CD4-positive, alpha-beta T cell (primary cell): ENCODE results near the gene N4BP2. TPM values are rescaled to one million over a fixed set of nuclear protein-coding genes. Genes with fewer than 3 reads are reported as not detected.
A peak's percentile ranks its signal among the peaks of the same experiment; 100 is the strongest.
"Not testable (repeated sequence)": the region's sequence is repeated elsewhere in the genome, so short reads cannot be mapped to it uniquely, and the experiment has no call there.

Experiments
- ATAC-seq: fragments of 200-7000 bp; cut with Tn5 transposase; one replicate; pipeline ENCODE4 v1.10.0; 2022; ENCODE audit warnings: mild to moderate bottlenecking; ENCODE audit not compliant: poor library complexity
- CTCF ChIA-PET: fragments of 350-600 bp; sonication (Branson Sonifier 250); formaldehyde crosslinking; loops from one replicate; lab custom pipeline; 2021; ENCODE audit warnings: antibody characterized with exemption, inconsistent platforms; lab: Charles Lee
- POLR2A ChIA-PET: fragments of 350-600 bp; sonication (Branson Sonifier 250); formaldehyde crosslinking; loops from one replicate; lab custom pipeline; 2021; ENCODE audit warnings: antibody characterized with exemption, inconsistent platforms; lab: Charles Lee
- DNase-seq, 14 experiments: peaks; one replicate each; pipeline ENCODE4 v3.0.0-alpha.2; 2013 to 2020; ENCODE audit warnings: mixed read lengths in 2 of 14
- H3K27ac ChIP-seq, 2 donors: one replicate each; pipeline versions ENCODE4 v1.5.1 to v1.7.0; 2013; ENCODE audit warnings: low read length in 2 of 2, low read depth in 1 of 2, mild to moderate bottlenecking in 1 of 2
- H3K27me3 ChIP-seq, 2 experiments: 1 replicate in 1 of 2; 2 replicates in 1 of 2; pipeline versions ENCODE4 v1.6.1 to v1.7.0; 2013; ENCODE audit warnings: low read length in 2 of 2, control low read depth in 1 of 2, mild to moderate bottlenecking in 1 of 2, moderate library complexity in 1 of 2; ENCODE audit not compliant: insufficient read depth in 2 of 2, control insufficient read depth in 1 of 2
- H3K36me3 ChIP-seq: one replicate; pipeline ENCODE4 v1.6.1; 2013; ENCODE audit warnings: low read length, control low read depth; ENCODE audit not compliant: insufficient read depth
- H3K4me1 ChIP-seq: one replicate; pipeline ENCODE4 v1.6.1; 2013; ENCODE audit warnings: low read length, control low read depth; ENCODE audit not compliant: insufficient read depth
- H3K4me3 ChIP-seq: one replicate; pipeline ENCODE4 v1.5.1; 2013; ENCODE audit warnings: mild to moderate bottlenecking, low read length, moderate library complexity
- H3K9me3 ChIP-seq, 2 experiments: 1 replicate in 1 of 2; 2 replicates in 1 of 2; pipeline versions ENCODE4 v1.6.1 to v1.7.0; 2013; ENCODE audit warnings: low read length in 2 of 2, mild to moderate bottlenecking in 2 of 2, control low read depth in 1 of 2, moderate library complexity in 1 of 2; ENCODE audit not compliant: control insufficient read depth in 1 of 2, insufficient read depth in 1 of 2
- H3K27ac Mint-ChIP-seq: one replicate; pipeline ENCODE4 v1.8.0; 2020; ENCODE audit warnings: mixed read lengths
- H3K27me3 Mint-ChIP-seq: one replicate; pipeline ENCODE4 v1.8.0; 2021; ENCODE audit warnings: mixed read lengths
- H3K36me3 Mint-ChIP-seq: one replicate; pipeline ENCODE4 v1.8.0; 2021; ENCODE audit warnings: low read depth, mixed read lengths
- H3K4me1 Mint-ChIP-seq: one replicate; pipeline ENCODE4 v1.8.0; 2021; ENCODE audit warnings: low read depth, mixed read lengths
- H3K4me3 Mint-ChIP-seq: one replicate; pipeline ENCODE4 v1.8.0; 2020; ENCODE audit warnings: mild to moderate bottlenecking, mixed read lengths
- H3K9me3 Mint-ChIP-seq: one replicate; pipeline ENCODE4 v1.8.0; 2020; ENCODE audit warnings: mixed read lengths
- intact Hi-C, 2 experiments: fragments of 100-400 bp; cut with DNase I in 1 of 2; cut with micrococcal nuclease in 1 of 2; formaldehyde crosslinking; loops; one replicate each; pipeline versions ENCODE4 v1.15.1 to v1.9.0; 2023 to 2025; cut with DNase I, micrococcal nuclease
- polyA plus RNA-seq, 2 donors: library from polyadenylated mRNA; unstranded; fragments of 120-200 nt; gene quantifications; one replicate each; pipeline ENCODE4 v1.2.1, GENCODE V29; 2013
- total RNA-seq, 174 experiments: library from RNA in 2 of 174; stranded (reverse) in 2 of 174; gene quantifications; one replicate each; pipeline ENCODE4 v1.2.3 and lab custom pipeline; 2021 to 2026
- TF ChIP-seq, protein P1 (sequence below): fragments of 200-600 bp; IDR thresholded peaks from one replicate; pipeline ENCODE4 v1.8.0; 2022; ENCODE audit warnings: antibody characterized with exemption, mild to moderate bottlenecking

Gene N4BP2
- 10 to 100 TPM; 21.7 to 25.2 TPM for total RNA-seq
- 13.9 TPM for polyA plus RNA-seq (2013, experiment 1 of 2)
- polyA plus RNA-seq (2013, experiment 2 of 2), result 16.4 TPM
- total RNA-seq (lab: John Stamatoyannopoulos, UW), result 45.7 to 265 (median 87.7) reads per million in 172 experiments

- Mint-ChIP-seq H3K27ac (peak within 1 kb of the TSS; percentile 94), H3K27me3 (no peaks in the 10 kb centered on the region), H3K36me3 (peaks cover 18% of the 10 kb centered on the region), H3K9me3 (no peaks in the 10 kb centered on the region), H3K4me1 (peaks cover 40% of the 10 kb centered on the region), H3K4me3 (peak within 1 kb of the TSS; percentile 95)
- ChIA-PET CTCF (interaction anchor here (0.6 to 2.0 kb wide), 20 partner anchors 10 to 598 kb away, joined by 3 to 10 read pairs (median 4); partner anchors contain the start of genes LIAS, PDS5A and RPL9), POLR2A (interaction anchor here (0.8 to 2.4 kb wide), 32 partner anchors 18 to 598 kb away, joined by 3 to 19 read pairs (median 4); partner anchors contain the start of genes LIAS, RPL9, SMIM14 and UBE2K)
- no peaks in the 10 kb centered on the region for H3K27me3 ChIP-seq
- DNase-seq (peak; percentile 54 to 91 (median 71)), ATAC-seq (peak; percentile 66)
- TF ChIP-seq, protein P1, sequence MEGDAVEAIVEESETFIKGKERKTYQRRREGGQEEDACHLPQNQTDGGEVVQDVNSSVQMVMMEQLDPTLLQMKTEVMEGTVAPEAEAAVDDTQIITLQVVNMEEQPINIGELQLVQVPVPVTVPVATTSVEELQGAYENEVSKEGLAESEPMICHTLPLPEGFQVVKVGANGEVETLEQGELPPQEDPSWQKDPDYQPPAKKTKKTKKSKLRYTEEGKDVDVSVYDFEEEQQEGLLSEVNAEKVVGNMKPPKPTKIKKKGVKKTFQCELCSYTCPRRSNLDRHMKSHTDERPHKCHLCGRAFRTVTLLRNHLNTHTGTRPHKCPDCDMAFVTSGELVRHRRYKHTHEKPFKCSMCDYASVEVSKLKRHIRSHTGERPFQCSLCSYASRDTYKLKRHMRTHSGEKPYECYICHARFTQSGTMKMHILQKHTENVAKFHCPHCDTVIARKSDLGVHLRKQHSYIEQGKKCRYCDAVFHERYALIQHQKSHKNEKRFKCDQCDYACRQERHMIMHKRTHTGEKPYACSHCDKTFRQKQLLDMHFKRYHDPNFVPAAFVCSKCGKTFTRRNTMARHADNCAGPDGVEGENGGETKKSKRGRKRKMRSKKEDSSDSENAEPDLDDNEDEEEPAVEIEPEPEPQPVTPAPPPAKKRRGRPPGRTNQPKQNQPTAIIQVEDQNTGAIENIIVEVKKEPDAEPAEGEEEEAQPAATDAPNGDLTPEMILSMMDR, result peak; percentile 77
- H3K36me3 ChIP-seq, result no peaks in the 10 kb centered on the region
- H3K4me3 ChIP-seq, result peak within 1 kb of the TSS; percentile 96
- H3K27ac ChIP-seq, result peak within 1 kb of the TSS; percentile 83 to 89
- peaks cover 29% of the 10 kb centered on the region for H3K4me1 ChIP-seq
- H3K9me3 ChIP-seq, result no peaks in the 10 kb centered on the region
- intact Hi-C loops, result loop anchor here (1.0 to 10.0 kb wide), 14 partner anchors 65 to 840 kb away; partner anchors contain the start of gene PDS5A (in 1 of the 2)
Observed at GRCh38 chr4:40056716-40057585, at the start of gene N4BP2. TSS of gene N4BP2 (plus strand) at chr4:40056850. CDS start at chr4:40097341, 40,491 bp downstream.

DNA sequence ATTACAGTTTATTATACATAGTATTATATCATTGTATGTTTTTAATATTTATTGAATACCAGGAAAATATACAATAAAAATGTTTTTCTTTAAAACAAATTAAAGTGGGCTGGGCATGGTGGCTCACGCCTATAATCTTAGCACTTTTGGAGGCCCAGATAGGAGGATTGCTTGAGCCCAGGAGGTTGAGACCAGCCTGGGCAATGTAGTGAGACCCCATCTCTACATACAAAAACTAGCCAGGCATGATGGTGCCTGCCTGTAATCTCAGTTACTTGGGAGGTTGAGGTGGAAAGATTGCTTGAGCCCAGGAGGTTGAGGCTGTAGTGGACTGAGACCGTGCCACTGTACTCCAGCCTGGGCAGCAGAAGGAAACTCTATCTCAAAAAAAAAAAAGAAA lies 40.6 kb upstream of the N4BP2 start:
- H3K9me3 Mint-ChIP-seq, result no peaks in the 10 kb centered on the region
- Histone ChIP-seq H3K4me1 (no peaks in the 10 kb centered on the region), H3K27ac (no peak overlapping the region), H3K36me3 (no peaks in the 10 kb centered on the region), H3K27me3 (no peaks in the 10 kb centered on the region), H3K4me3 (no peak overlapping the region), H3K9me3 (no peaks in the 10 kb centered on the region)
- intact Hi-C loops, result no loop called here
- ChIA-PET POLR2A (no interaction called here), CTCF (no interaction called here)
- TF ChIP-seq, protein P1, result no peak
- ATAC-seq, result no peak
- no peak overlapping the region for H3K27ac Mint-ChIP-seq
- H3K36me3 Mint-ChIP-seq, result no peaks in the 10 kb centered on the region
- DNase-seq, result no peak
- H3K4me1 Mint-ChIP-seq, result no peaks in the 10 kb centered on the region
- no peak overlapping the region for H3K4me3 Mint-ChIP-seq
- no peaks in the 10 kb centered on the region for H3K27me3 Mint-ChIP-seq

GRCh38 chr4:40020221-40020620 lies 36.4 kb upstream of the N4BP2 start:
- H3K4me3 Mint-ChIP-seq, result no peak overlapping the region
- intact Hi-C loops, result no loop called here
- ATAC-seq (no peak), DNase-seq (no peak)
- no peak overlapping the region for H3K4me3 ChIP-seq
- POLR2A ChIA-PET, result interaction anchor here (0.6 kb wide), 1 partner anchor 722 kb away, joined by 3 read pairs; no protein-coding TSS in a partner anchor
- H3K36me3 ChIP-seq, result no peaks in the 10 kb centered on the region
- TF ChIP-seq, protein P1, result no peak
- no peaks in the 10 kb centered on the region for H3K9me3 Mint-ChIP-seq
- H3K27me3 ChIP-seq, result no peaks in the 10 kb centered on the region
- no peaks in the 10 kb centered on the region for H3K36me3 Mint-ChIP-seq
- CTCF ChIA-PET, result no interaction called here
- no peaks in the 10 kb centered on the region for H3K9me3 ChIP-seq
- H3K27me3 Mint-ChIP-seq, result no peaks in the 10 kb centered on the region
- H3K4me1 ChIP-seq, result no peaks in the 10 kb centered on the region
- no peak overlapping the region for H3K27ac Mint-ChIP-seq
- no peak overlapping the region for H3K27ac ChIP-seq
- H3K4me1 Mint-ChIP-seq, result no peaks in the 10 kb centered on the region

DNA sequence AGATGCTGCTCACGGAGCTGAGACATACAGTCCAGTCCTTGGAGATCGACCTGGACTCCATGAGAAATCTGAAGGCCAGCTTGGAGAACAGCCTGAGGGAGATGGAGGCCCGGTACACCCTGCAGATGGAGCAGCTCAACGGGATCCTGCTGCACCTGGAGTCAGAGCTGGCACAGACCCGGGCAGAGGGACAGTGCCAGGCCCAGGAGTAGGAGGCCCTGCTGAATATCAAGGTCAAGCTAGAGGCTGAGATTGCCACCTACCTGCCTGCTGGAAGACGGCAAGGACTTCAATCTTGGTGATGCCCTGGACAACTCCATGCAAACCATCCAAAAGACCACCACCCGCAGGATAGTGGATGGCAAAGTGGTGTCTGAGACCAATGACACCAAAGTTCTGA lies 35.5 kb upstream of the N4BP2 start:
- H3K9me3 ChIP-seq, H3K4me3 ChIP-seq, ATAC-seq, H3K9me3 Mint-ChIP-seq, H3K27ac Mint-ChIP-seq, H3K36me3 Mint-ChIP-seq, H3K27me3 Mint-ChIP-seq, H3K36me3 ChIP-seq, H3K27me3 ChIP-seq, DNase-seq, H3K4me1 ChIP-seq, CTCF ChIA-PET, H3K4me3 Mint-ChIP-seq, H3K27ac ChIP-seq, intact Hi-C loops, POLR2A ChIA-PET, H3K4me1 Mint-ChIP-seq: not testable (repeated sequence)

- H3K4me3 ChIP-seq, H3K4me1 ChIP-seq, POLR2A ChIA-PET, intact Hi-C loops, H3K36me3 ChIP-seq, H3K4me3 Mint-ChIP-seq, H3K9me3 ChIP-seq, H3K36me3 Mint-ChIP-seq, H3K27ac Mint-ChIP-seq, H3K9me3 Mint-ChIP-seq, H3K27me3 Mint-ChIP-seq, CTCF ChIA-PET, DNase-seq, H3K27ac ChIP-seq, H3K4me1 Mint-ChIP-seq, ATAC-seq, H3K27me3 ChIP-seq: not testable (repeated sequence)
Observed at GRCh38 chr4:40024049-40024448, 32.6 kb upstream of the N4BP2 start.
